ENCODE results near the gene GAL3ST2. TPM values are rescaled to one million over a fixed set of nuclear protein-coding genes. Genes with fewer than 3 reads are reported as not detected.

The GAL3ST2 gene
- total RNA-seq, 1 donor from 2014 or later: not detected

- FAIRE-seq: no peak
Measured at GRCh38 chr2:241738040-241738686, 38.5 kb upstream of the GAL3ST2 start.

DNA sequence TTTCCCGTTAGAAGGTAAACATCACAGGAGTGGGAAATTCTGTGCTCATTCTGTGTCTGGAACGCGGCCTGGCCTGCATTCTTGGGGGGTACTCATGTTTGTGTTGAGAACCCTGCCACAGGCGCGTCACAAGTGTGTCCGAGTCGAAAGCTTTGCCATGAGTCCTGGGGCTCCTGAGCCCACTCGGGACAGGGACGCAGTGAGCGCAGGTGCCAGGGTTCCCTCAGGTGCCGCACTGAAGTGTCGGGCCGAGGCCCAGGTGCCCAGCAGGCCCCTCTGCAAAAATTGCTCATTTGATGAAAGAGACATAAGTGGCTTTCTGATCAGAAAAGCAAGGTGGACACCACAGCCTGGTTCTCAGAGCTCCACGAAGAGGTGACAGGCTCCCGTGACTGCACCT, 37.4 kb upstream of the GAL3ST2 start:
- peaks cover 2% of the 10 kb centered on the region for H3K4me1 Mint-ChIP-seq (ENCODE audit: low read depth, unreplicated experiment)
- TF ChIP-seq, protein P1, sequence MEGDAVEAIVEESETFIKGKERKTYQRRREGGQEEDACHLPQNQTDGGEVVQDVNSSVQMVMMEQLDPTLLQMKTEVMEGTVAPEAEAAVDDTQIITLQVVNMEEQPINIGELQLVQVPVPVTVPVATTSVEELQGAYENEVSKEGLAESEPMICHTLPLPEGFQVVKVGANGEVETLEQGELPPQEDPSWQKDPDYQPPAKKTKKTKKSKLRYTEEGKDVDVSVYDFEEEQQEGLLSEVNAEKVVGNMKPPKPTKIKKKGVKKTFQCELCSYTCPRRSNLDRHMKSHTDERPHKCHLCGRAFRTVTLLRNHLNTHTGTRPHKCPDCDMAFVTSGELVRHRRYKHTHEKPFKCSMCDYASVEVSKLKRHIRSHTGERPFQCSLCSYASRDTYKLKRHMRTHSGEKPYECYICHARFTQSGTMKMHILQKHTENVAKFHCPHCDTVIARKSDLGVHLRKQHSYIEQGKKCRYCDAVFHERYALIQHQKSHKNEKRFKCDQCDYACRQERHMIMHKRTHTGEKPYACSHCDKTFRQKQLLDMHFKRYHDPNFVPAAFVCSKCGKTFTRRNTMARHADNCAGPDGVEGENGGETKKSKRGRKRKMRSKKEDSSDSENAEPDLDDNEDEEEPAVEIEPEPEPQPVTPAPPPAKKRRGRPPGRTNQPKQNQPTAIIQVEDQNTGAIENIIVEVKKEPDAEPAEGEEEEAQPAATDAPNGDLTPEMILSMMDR (IDR thresholded peaks at IDR 0.05; ENCODE audit: insufficient read depth, low read depth, low read length): no peak
- no peak for TF ChIP-seq EZH2 (IDR thresholded peaks at IDR 0.05; ENCODE audit: insufficient read depth, low read length)
- H3K27ac ChIP-seq (ENCODE audit: low read depth, low read length): no peak overlapping the region

More at GRCh38 chr2:241738040-241738686, 38.5 kb upstream of the GAL3ST2 start:
- Histone ChIP-seq H4K20me1 (ENCODE audit: insufficient read depth, low read length) (peaks cover 44% of the 10 kb centered on the region), H3K4me1 (ENCODE audit: insufficient read depth, low read length) (peaks cover 11% of the 10 kb centered on the region), H2AFZ (ENCODE audit: low read depth, low read length) (no peak overlapping the region), H3K4me2 (ENCODE audit: low read length) (no peak overlapping the region), H3K9me3 (ENCODE audit: insufficient read depth, low read depth, low read length) (no peaks in the 10 kb centered on the region), H3K27me3 (ENCODE audit: insufficient read depth, low read length) (no peaks in the 10 kb centered on the region), H3K36me3 (ENCODE audit: insufficient read depth, low read length) (no peaks in the 10 kb centered on the region), H3K9ac (ENCODE audit: low read length) (no peak overlapping the region), H3K4me3 (ENCODE audit: insufficient read depth, low read depth, low read length) (no peak overlapping the region), H3K79me2 (ENCODE audit: insufficient read depth, low read length) (peaks cover 6% of the 10 kb centered on the region), H3K27ac (ENCODE audit: low read depth, low read length) (no peak overlapping the region)
- Mint-ChIP-seq H3K36me3 (ENCODE audit: low read depth, unreplicated experiment) (no peaks in the 10 kb centered on the region), H3K27me3 (ENCODE audit: low read depth, unreplicated experiment) (no peaks in the 10 kb centered on the region), H3K4me3 (ENCODE audit: unreplicated experiment) (no peak overlapping the region), H3K4me1 (ENCODE audit: low read depth, unreplicated experiment) (peaks cover 2% of the 10 kb centered on the region), H3K27ac (ENCODE audit: unreplicated experiment) (no peak overlapping the region), H3K9me3 (ENCODE audit: unreplicated experiment) (no peaks in the 10 kb centered on the region)
- no peak for TF ChIP-seq EZH2 (IDR thresholded peaks at IDR 0.05; ENCODE audit: insufficient read depth, low read length)
- TF ChIP-seq, protein P1 (IDR thresholded peaks at IDR 0.05; ENCODE audit: insufficient read depth, low read depth, low read length): no peak
- no peak for DNase-seq (ENCODE audit: low read depth)

GRCh38 chr2:241739651-241740050, 37.0 kb upstream of the GAL3ST2 start:
- H3K27ac Mint-ChIP-seq (ENCODE audit: unreplicated experiment): no peak overlapping the region
- H3K27ac ChIP-seq (ENCODE audit: low read depth, low read length): no peak overlapping the region
- peaks cover 7% of the 10 kb centered on the region for H3K4me1 ChIP-seq (ENCODE audit: insufficient read depth, low read length)
- no peaks in the 10 kb centered on the region for H3K9me3 ChIP-seq (ENCODE audit: insufficient read depth, low read depth, low read length)
- peaks cover 3% of the 10 kb centered on the region for H3K36me3 Mint-ChIP-seq (ENCODE audit: low read depth, unreplicated experiment)
- no peak overlapping the region for H2AFZ ChIP-seq (ENCODE audit: low read depth, low read length)
- H3K79me2 ChIP-seq (ENCODE audit: insufficient read depth, low read length): peaks cover 6% of the 10 kb centered on the region
- H3K4me3 Mint-ChIP-seq (ENCODE audit: unreplicated experiment): no peak overlapping the region
- H3K27me3 ChIP-seq (ENCODE audit: insufficient read depth, low read length): no peaks in the 10 kb centered on the region
- H3K4me1 Mint-ChIP-seq (ENCODE audit: low read depth, unreplicated experiment): peaks cover 2% of the 10 kb centered on the region
- DNase-seq (ENCODE audit: low read depth): peak; percentile 40
- H3K9me3 Mint-ChIP-seq (ENCODE audit: unreplicated experiment): no peaks in the 10 kb centered on the region
- H3K36me3 ChIP-seq (ENCODE audit: insufficient read depth, low read length): peaks cover 1% of the 10 kb centered on the region
- no peaks in the 10 kb centered on the region for H3K27me3 Mint-ChIP-seq (ENCODE audit: low read depth, unreplicated experiment)
- H4K20me1 ChIP-seq (ENCODE audit: insufficient read depth, low read length): peaks cover 44% of the 10 kb centered on the region
- H3K4me3 ChIP-seq (ENCODE audit: insufficient read depth, low read depth, low read length): no peak overlapping the region
- H3K4me2 ChIP-seq (ENCODE audit: low read length): no peak overlapping the region
- no peak for TF ChIP-seq EZH2 (IDR thresholded peaks at IDR 0.05; ENCODE audit: insufficient read depth, low read length)
- TF ChIP-seq, protein P1 (IDR thresholded peaks at IDR 0.05; ENCODE audit: insufficient read depth, low read depth, low read length): no peak
- no peak overlapping the region for H3K9ac ChIP-seq (ENCODE audit: low read length)
- no peak for FAIRE-seq

More for the DNA sequence above, 37.4 kb upstream of the GAL3ST2 start:
- Histone ChIP-seq H3K27me3 (ENCODE audit: insufficient read depth, low read length) (no peaks in the 10 kb centered on the region), H2AFZ (ENCODE audit: low read depth, low read length) (no peak overlapping the region), H3K4me1 (ENCODE audit: insufficient read depth, low read length) (peaks cover 7% of the 10 kb centered on the region), H3K36me3 (ENCODE audit: insufficient read depth, low read length) (no peaks in the 10 kb centered on the region), H3K9ac (ENCODE audit: low read length) (no peak overlapping the region), H3K4me2 (ENCODE audit: low read length) (no peak overlapping the region), H4K20me1 (ENCODE audit: insufficient read depth, low read length) (peaks cover 44% of the 10 kb centered on the region), H3K9me3 (ENCODE audit: insufficient read depth, low read depth, low read length) (no peaks in the 10 kb centered on the region), H3K79me2 (ENCODE audit: insufficient read depth, low read length) (peaks cover 6% of the 10 kb centered on the region), H3K4me3 (ENCODE audit: insufficient read depth, low read depth, low read length) (no peak overlapping the region)
- no peaks in the 10 kb centered on the region for H3K27me3 Mint-ChIP-seq (ENCODE audit: low read depth, unreplicated experiment)
- H3K4me3 Mint-ChIP-seq (ENCODE audit: unreplicated experiment): no peak overlapping the region
- H3K27ac Mint-ChIP-seq (ENCODE audit: unreplicated experiment): no peak overlapping the region
- FAIRE-seq (no peak), DNase-seq (ENCODE audit: low read depth) (no peak)
- H3K9me3 Mint-ChIP-seq (ENCODE audit: unreplicated experiment): no peaks in the 10 kb centered on the region
- H3K36me3 Mint-ChIP-seq (ENCODE audit: low read depth, unreplicated experiment): peaks cover 2% of the 10 kb centered on the region
